Measurements from ENCODE around the gene APOB. TPM values are rescaled to one million over a fixed set of nuclear protein-coding genes. Genes with fewer than 3 reads are reported as not detected.

The APOB gene
- total and polyA plus RNA-seq, 2 of the 13 experiments (the other 11 are each of a cell fraction or from before 2014, with no cell fraction given) = 1,569 to 2,515 TPM

GRCh38 chr2:21020031-21020667, 23.7 kb downstream of the APOB start (continued):
- TF ChIP-seq ZNF280D (CRISPR knock-in tag; IDR thresholded peaks at IDR 0.05) = 0 out of 2 replicates have a peak, but pooled peaks have one; percentile 12
- no peak; the same call in 1 of the 2 replicates for TF ChIP-seq KLF6 (CRISPR knock-in tag; IDR thresholded peaks at IDR 0.05)
- TF ChIP-seq EEA1 (CRISPR knock-in tag; IDR thresholded peaks at IDR 0.05; ENCODE audit: borderline replicate concordance) = no peak
- TF ChIP-seq NR1H2 (CRISPR knock-in tag; IDR thresholded peaks at IDR 0.05; ENCODE audit: borderline replicate concordance, low read depth) = no peak
- TF ChIP-seq AFF4 (CRISPR knock-in tag; IDR thresholded peaks at IDR 0.05) = peak; percentile 95; the same call in 1 of the 2 replicates
- no peak for TF ChIP-seq PTBP1 (IDR thresholded peaks at IDR 0.05; ENCODE audit: low read depth, low read length, poor library complexity, severe bottlenecking)
- no peak for TF ChIP-seq TAF15 (IDR thresholded peaks at IDR 0.05; ENCODE audit: low read depth, low read length, poor library complexity, severe bottlenecking)
- no peak for TF ChIP-seq RNF219 (CRISPR knock-in tag; IDR thresholded peaks at IDR 0.05)
- TF ChIP-seq ONECUT2 (CRISPR knock-in tag; IDR thresholded peaks at IDR 0.05) = no peak
- TF ChIP-seq KDM5B (CRISPR knock-in tag; IDR thresholded peaks at IDR 0.05; ENCODE audit: borderline replicate concordance) = no peak
- no peak for TF ChIP-seq XBP1 (CRISPR knock-in tag; IDR thresholded peaks at IDR 0.05)
- 0 out of 4 replicates have a peak, but pooled peaks of 1 of the 2 experiments have one; percentile 29 for TF ChIP-seq HMGXB4 (CRISPR knock-in tag; IDR thresholded peaks at IDR 0.05; ENCODE audit: borderline replicate concordance in 1 of 2, low read depth in 1 of 2)
- TF ChIP-seq GFI1 (CRISPR knock-in tag; IDR thresholded peaks at IDR 0.05; ENCODE audit: borderline replicate concordance) = no peak
- no peak for TF ChIP-seq TGIF2 (CRISPR knock-in tag; IDR thresholded peaks at IDR 0.05)

Measured in HepG2 (cell line).